Cerebellar nuclear complex (tissue), 1 donor: ENCODE results near the gene LMCD1.
"Not testable (repeated sequence)": the region's sequence is repeated elsewhere in the genome, so short reads cannot be mapped to it uniquely, and the experiment has no call there.

Experiments used
- DNase-seq, 2 experiments: peaks; one replicate each; lab custom pipeline; 2025; lab: John Stamatoyannopoulos, UW

The LMCD1 gene

DNA sequence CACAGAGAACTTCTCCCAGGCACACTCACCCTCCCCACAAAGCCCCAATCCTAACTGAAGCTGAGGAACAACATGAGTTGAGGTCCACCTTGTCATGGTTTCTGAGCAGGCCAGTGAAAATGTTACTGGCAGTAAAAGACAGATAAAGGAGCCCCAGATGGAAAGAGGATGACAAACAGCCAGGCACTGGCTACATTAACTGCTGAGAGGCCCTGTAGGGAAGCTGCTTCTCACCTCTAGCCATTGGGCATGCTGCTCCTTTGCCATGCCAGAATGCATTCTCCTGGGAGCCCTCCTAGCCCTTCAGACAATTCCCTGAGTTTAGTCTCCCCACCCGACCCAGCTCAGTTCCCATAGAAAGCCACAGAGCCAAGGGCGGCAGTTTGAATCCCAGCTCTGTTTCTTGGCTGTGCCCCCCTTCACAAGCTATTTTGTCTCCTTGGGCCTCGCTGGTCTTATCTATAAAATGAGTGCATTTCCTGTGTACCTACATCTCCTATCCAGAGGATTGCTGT lies 60.5 kb downstream of the LMCD1 start:
- DNase-seq, result no peak

DNA sequence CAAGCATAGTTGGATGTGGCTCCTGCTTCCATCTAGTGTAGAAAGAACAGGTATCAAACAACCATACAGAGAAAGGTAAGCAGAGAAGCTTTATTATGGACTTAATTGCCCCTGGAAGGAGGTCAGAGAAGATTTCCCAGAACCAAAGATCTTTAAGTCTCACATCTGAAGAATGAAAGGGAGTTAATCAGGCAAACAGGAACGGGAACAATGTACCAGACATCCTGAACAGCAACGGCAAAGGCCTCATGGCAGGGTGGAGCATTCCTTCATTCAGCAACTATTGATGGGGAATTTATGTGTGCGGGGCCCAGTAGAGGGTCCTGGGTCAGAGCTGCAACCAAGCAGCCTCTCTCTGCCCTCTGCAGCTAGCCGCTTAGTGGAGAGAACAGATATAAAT lies 61.5 kb downstream of the LMCD1 start:
- no peak for DNase-seq

DNA sequence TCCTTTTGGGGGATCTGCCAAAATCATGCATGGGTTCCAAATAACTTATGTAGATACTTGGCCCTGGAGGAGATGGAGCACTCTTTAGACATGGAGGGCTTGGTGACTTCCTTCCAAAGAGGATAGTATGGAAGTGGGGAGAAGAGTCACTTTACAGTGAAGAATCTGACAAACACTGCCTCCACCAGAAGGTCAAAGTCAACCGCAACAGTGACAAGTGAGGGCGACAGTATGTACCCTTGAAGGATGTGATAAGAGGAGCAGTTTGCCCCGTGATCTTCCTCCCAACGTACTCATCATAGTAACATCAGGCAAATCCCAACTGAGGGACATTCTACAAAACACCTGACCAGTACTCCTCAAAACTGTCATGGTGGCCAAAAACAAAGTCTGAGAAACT lies 62.0 kb downstream of the LMCD1 start:
- no peak for DNase-seq

DNA sequence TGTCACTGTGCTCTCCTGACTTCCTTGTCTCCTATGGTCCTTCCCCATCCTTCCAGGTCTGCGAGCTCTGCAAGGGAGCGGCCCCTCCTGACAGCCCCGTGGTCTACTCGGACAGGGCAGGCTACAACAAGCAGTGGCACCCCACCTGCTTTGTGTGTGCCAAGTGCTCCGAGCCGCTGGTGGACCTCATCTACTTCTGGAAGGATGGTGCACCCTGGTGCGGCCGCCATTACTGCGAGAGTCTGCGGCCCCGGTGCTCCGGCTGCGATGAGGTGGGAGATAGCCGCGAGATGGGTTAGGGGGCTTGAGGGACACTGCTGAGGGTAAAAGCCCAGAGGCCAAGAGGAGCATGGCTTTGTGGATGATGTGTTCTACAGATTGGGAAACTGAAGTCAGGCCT lies 63.8 kb downstream of the LMCD1 start:
- no peak for DNase-seq

DNA sequence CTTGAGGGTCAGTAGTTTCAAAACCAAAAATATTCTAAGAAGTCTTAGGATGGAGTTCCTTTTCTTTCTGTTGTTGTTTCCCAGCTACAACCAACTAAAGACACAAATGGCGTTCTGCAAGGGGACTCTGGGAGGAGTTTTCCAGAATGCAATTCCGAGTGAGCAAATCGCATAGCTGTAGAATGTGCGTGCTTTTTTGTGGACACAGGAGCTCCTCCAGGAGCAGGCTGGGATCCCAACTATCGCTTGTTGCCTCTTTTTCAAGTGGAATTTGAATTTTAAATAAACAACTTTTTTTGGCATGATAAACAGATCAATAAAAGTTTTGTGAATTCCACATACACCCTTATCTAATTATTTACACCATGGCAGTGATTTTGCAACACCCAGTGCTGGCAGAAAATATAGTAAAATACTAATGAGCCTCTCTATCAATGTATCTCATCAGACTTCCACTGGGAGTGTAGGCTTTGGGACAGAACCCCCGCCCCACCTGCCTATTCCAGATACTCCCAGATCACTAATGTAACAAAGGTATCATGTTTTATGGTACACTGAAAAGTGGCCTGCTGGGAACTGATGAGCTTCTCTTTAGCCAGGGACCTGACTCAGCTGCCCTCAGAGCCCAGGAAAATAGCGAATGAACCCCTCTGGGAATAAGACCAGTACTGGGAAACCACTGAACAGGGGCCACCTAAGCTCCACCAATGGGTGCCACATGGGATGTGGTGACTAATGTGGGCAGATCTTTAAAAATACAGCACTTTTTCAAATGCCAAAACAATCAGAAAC lies 66.4 kb downstream of the LMCD1 start:
- DNase-seq, result no peak

DNA sequence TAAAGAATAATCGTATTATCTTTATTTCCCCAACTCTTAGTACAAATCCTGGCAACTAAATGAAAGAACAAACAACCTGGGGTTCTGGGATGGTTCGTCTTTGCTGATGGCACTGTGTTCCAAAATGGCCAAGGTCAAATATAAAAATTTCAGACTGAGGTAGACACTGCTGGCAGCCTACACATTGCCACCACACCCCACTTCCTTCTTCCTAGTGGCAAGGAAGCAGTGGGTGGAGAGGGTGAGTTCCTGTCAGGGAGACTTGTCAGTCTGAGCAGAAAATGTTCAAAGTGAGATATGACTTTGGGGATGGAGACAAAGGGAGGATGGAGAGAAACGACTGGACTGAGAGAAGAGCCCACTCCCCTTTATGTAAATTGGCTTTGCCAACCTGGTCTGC lies 69.6 kb downstream of the LMCD1 start:
- no peak for DNase-seq

DNA sequence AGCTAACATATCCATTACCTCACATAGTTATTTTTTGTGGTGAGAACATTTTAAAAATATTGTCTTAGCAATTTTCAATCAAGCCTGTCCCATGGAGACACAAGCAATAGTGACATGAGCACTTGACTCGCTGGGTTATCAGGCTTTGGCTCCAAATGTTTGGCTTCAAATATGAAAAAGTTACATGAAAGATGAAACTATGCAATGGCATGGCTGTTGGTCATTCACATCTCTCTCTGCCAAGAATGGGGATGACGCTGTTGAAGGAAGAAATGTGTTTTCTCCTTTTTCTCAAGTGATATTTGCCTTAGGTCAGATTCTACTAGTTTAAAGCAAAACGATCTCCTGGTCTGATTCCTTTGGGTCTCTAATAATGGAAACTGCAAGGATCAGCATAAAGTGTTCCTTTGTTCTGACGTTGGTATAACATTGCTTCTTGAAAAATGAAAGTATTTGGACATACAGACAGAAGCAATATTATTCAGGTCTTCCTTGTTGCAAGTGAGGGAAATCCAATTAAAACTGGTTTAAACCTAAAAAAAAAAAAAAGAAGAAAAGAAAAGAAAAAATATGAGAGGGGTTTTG lies 71.8 kb downstream of the LMCD1 start:
- no peak for DNase-seq

DNA sequence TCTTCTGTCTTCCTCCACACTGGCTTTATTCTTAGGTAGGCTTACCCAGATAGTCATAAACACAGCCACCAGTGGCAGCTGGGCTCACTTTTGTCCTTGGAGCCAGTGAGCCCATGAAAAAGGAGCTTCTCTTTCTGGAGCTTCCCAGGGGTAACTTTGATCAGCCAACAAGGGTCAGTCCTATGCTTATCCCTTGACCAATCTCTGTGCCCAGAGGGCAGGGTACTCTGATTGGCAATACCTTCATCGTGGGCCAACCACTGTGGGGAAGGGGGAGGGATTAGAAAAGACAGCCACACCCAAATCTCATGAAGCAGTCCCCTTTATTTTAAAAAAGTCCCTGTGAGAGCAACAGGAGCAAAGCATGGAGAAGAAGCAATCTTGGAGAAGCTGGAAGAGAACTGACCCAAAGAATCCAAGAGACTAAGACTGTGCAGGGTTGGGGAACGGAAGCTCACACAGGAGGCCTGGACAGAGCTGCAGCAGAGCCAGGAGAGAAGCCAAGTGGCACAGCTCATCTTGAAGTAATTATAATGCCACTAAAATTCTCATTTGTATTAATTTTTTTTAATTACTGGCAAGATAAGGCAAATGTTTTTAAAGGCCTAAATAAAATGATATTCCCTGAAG lies 72.5 kb downstream of the LMCD1 start:
- DNase-seq, result no peak

DNA sequence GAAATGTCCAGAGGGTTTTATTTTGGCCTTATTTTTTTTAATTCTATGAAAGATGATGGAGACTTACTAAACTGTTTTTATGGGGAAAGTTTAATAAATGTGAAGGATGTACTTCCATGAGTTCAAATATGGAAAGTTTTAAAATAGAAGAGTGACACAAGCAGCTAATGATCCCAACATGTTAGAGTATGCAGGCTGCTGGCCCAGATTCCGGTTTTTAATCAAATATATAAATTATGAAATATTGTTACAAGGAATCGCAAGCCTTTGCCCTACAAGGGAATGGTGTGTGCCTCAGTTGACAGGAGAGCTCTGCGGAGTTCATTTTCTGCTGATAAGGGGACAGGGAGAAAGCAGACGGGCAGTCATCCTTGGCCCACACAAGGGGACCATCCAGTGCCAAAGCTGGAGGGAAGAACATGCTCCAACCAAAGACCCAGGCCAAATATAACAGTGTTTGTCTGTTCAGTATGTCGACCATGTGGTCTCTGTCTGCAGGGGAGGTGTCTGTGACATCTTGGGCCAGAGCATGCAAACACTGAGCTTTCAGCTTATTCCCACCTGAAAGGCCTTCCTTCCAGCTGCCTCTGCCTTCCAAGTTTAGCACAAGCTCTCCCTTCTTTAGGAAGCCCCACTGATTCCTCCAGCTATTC lies 73.2 kb downstream of the LMCD1 start:
- no peak for DNase-seq

DNA sequence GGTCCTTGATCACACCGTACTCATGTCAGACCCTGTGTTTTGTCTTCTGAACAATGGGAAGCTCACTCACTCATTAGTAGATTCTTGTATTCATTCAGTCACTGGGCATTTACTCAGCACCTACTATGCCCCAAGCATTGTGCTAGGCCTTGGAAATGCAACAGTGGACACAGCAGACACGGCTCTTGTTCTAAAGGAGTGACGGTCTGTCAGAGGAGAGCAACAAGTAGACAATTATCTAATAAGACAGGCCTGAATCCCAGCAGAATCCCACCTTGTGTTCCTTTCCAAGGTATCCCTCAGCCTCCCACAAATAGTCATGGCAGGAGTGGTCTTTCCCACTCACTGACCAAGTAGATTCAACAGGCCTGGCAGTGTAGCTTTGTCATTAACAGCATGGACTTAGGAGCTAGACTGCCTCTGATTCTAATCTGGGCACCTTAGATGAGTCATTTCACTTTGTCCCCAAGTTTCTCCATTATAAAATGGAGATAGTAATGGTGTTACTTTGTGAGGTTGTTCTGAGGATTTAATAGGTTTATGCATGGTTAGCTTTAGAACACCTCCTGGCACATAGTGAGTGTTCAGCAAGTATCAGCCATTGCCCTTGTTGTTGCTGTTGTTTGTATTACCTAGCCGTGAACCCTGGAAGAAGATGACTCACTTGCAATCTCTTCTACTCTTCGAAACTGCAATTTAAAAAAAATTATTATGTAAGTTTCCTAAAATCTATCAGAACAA lies 73.9 kb downstream of the LMCD1 start:
- DNase-seq, result no peak

DNA sequence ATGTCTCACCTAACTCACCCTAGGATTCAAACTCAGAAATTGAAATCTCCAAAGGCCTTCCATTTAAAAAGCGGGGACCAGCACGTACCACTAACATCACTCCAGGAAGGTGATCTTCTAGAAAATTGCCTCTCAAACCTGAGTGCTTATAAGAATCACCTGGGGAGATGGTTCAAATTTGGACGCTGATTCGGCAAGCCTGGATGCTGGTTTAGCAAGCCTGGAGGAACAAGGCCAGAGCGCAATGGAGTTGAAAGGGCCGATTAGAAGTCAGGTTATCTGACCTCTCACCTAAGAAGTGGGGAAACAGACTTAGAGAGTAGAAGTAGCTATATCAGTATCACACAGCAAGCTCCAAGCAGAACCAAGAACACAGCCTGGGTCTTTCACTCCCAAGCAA lies 74.8 kb downstream of the LMCD1 start:
- no peak for DNase-seq

DNA sequence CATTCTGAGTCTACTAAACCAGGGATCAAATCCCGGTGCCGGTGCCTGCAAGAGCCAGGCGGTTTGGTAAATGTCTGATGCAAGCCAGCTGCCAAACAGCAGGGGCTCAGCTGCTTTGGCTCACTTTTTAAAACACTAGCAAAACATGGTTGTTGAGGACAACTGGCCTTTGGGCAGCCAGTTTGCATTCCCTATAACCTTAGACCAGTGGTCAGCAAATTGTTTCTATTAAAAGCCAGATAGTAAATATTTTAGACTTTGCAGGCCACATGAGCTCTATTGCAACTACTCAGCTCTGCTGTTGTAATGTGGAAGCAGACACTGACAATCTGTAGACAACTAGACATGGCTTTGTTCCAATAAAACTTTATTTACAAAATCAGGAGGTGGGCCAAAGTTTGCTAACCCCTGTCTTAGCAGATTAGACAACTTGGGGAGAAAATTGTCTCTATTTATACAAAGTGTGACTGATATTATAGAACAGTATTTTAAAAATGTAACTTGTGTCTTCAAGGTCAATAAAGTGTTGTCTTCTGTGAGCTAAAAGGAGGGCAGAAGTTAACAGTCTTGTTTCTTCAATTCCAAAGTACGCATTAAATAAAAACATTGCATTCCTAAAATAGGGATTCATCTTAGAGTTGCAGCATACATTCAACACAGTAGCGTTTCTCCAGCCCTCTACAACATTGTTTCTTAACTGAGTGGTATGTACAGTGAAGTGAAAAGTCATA lies 75.4 kb downstream of the LMCD1 start:
- DNase-seq, result no peak

DNA sequence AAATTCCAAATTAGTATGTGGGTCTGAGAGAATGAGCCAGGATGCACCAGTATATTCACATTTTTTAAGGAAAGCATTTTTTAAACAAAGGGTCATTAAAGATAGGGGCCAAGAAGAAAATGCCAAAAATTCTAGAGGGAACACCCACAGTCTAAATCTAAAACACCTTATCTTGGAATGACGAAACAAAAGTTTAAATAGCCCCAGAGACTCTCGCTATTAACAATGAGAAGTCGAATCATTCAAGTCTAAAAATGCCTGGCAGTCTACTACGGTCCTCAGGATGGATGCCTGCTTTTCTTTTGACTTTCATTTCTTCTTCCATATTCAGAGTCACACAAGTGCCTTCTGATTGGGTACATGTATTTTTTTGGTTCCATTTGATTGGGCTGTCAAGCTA lies 76.7 kb downstream of the LMCD1 start:
- DNase-seq, result no peak

DNA sequence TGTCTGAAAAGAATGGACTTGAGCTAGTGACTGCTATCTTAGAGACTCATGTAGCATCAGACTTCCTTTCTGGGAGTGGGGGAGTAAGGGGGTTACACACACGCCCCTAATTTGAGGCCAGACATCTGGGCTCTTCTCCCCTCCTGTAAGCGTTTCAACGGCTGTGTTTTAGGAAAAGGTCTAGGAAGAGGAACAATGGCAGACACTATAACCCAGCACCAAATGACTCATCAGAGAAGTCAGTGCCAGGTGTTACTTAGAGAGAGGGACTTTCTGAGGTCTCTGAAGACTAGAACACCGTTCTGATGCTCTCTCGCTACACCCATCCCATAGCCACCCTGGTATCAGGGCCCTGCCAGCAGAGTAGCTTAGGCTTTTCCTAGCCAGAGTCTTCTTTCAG lies 77.5 kb downstream of the LMCD1 start:
- DNase-seq, result no peak

DNA sequence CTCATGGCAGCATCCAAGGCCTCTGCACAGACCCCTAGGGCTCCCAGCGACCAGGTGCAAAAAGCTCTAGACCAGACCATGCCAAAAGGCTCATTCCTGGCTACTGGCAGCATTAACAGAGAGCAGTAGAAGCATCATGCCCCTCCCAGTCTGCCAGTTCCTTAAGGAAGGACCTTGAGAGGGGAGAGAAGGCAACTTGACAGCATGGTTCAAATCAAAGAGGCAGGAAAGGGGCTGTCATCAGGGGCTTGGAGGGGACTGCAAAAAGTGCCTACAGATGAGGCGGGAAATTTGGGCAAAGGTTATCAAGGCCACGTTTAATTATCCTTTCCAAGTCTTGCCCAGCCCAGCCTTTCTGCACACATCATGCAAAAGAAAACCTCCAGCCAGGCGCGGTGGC lies 78.3 kb downstream of the LMCD1 start:
- no peak for DNase-seq

DNA sequence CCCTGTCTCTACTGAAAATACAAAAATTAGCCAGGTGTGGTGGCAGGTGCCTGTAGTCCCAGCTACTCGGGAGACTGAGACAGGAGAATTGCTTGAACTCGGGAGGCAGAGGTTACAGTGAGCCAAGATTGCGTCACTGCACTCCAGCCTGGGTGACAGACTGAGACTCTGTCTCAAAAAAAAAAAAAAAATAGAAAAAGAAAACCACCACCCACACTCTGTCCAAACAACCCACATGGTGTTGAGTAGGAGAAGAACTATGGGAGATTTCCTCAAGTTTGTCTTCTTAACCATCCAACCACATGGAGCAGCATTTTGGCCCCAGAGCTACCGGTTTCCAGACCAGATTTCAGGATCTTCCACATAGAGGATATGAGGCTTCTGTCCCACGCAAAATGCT lies 78.8 kb downstream of the LMCD1 start:
- not testable (repeated sequence) for DNase-seq

DNA sequence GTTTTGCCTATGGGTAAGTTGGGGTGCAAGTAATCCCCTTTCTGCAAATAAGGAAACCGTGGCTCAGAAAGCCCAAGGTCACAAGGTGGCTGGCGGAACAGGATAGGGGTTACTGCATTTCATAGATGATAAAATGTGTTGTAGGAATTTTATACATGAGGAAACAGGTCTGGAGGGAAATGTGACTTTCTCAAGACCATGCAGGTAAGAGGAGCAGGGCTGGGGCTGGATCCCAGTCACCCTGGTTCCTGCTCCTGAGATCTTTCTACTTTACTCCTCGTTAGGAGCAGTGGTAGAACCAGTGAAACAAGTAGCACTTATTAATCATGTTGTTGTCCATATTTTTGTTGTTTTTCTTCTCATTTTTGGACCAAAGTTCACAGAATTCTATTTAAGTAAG lies 79.8 kb downstream of the LMCD1 start:
- no peak for DNase-seq

DNA sequence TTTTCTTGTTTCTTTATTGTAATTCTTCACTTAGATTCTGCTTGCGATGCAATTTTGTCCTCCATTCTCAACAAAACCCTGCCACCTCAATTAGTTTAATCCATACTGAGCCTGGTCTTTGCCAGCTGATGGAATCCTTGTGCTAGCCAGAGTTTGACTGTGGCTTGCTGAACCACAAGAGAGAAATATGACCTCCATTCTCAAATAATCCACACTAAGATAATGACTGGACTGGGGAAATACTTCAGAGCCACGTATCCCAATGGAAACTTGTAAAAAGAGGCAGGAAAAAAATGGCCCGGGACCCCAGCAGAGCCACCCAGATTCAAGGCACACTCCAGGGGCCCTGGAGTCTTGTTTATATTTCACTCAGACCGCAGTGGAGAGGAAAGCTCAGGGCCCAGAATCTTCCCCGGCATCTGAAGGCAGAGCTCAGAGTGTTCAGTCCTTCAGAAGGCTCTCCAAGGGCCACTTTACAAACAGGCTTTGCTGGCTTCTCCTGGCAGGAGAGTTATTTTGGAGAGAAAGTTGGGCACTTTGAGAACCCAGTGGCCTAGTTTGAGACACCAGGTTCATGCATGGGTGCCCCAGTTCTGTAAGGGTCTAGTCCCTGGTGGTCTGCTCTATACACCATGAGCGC lies 80.3 kb downstream of the LMCD1 start:
- no peak for DNase-seq

DNA sequence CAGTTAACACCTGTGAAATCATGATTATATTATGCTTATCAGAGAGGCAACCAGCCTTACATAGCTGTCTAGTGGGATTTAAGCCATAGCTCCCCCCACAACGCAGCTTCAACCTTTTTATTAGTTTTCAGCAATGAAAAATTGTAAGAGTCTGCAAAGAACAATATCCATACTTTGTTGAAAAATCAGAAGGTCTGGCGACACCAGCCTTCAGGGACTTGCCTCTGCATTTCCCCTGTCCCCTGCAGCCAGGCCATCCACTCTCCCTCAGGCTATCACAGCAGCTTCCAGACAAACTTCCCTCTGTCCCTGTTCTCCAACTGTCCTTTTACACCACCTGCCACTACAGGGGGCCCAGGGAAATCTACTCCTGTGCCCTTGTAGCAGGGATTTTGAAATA lies 83.0 kb downstream of the LMCD1 start:
- DNase-seq, result no peak

DNA sequence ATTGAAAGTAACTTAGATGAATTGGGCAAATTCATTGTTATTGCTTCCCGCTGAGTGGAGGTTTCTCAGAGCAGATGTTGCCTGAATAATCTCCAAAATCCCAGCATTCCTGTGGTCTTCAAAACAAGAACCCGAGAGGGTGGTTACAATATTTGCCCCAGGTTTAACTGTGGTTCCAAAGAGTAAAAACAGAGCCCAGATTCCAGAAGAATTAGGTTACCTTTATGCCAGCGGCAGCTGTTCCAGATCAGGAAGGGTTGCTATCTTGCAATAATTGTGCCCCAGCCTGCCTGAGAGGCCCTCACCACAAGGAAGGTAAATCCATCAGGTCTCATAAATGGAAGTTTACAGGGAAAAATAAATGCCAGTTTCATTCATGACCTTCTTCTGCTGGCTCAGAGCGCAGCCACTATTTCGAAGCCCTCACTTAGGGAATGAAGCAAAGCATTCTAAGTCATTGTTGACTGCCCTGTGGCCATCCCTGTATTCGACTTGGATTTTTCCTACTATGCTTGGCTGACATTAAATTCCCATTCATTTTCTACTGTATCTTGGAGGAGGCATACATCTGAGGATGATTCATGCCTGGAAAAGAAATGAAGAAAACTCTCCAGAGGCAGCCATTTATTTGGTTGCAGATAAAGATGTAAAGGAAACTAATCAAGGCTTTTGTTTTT lies 88.4 kb downstream of the LMCD1 start:
- no peak for DNase-seq
